Fibroblast of lung (primary cell): ENCODE measurements around the gene MLLT6. TPM values are rescaled to one million over a fixed set of nuclear protein-coding genes. Genes with fewer than 3 reads are reported as not detected.

Experiments used
- DNase-seq, 2 donors: peaks; one replicate each; pipeline versions ENCODE4 v3.0.0 to v3.0.0-alpha.2; 2010; ENCODE audit warnings: low read depth in 2 of 2
- H2AFZ ChIP-seq: 2 replicates; pipeline ENCODE4 v1.5.1; 2012; ENCODE audit warnings: low read length, control low read depth, inconsistent platforms
- H3K27ac ChIP-seq: 2 replicates; pipeline ENCODE4 v1.5.1; 2011; ENCODE audit warnings: low read length, control low read depth; ENCODE audit not compliant: insufficient read depth
- H3K27me3 ChIP-seq: 2 replicates; pipeline ENCODE4 v1.5.1; 2011; ENCODE audit warnings: mild to moderate bottlenecking, low read length; ENCODE audit not compliant: control insufficient read depth, insufficient read depth
- H3K36me3 ChIP-seq: 2 replicates; pipeline ENCODE4 v1.5.1; 2011; ENCODE audit warnings: low read length; ENCODE audit not compliant: control insufficient read depth, insufficient read depth
- H3K4me1 ChIP-seq: 2 replicates; pipeline ENCODE4 v1.5.1; 2011; ENCODE audit warnings: low read length; ENCODE audit not compliant: control insufficient read depth, insufficient read depth; ENCODE audit errors: extremely low read depth
- H3K4me2 ChIP-seq: 2 replicates; pipeline ENCODE4 v1.5.1; 2011; ENCODE audit warnings: low read length, control low read depth; ENCODE audit not compliant: insufficient read depth; ENCODE audit errors: extremely low read depth
- H3K4me3 ChIP-seq, 4 experiments: fragments of 200-600 bp in 1 of 4; sonication (generic) in 1 of 4; replicated peaks in 1 of 4; 2 replicates each; pipeline ENCODE4 v1.5.1; 2011 to 2016; ENCODE audit warnings: low read length in 4 of 4, low read depth in 3 of 4, mild to moderate bottlenecking in 3 of 4, control low read depth in 2 of 4, inconsistent platforms in 1 of 4, mixed read lengths in 1 of 4; ENCODE audit not compliant: insufficient read depth in 1 of 4; ENCODE audit errors: control extremely low read depth in 1 of 4
- H3K79me2 ChIP-seq: 2 replicates; pipeline ENCODE4 v1.5.1; 2012; ENCODE audit warnings: mild to moderate bottlenecking, low read length, inconsistent platforms; ENCODE audit not compliant: control insufficient read depth, insufficient read depth
- H3K9ac ChIP-seq: 2 replicates; pipeline ENCODE4 v1.5.1; 2011; ENCODE audit warnings: mild to moderate bottlenecking, low read length, control low read depth; ENCODE audit not compliant: insufficient read depth
- H3K9me3 ChIP-seq: 2 replicates; pipeline ENCODE4 v1.5.1; 2012; ENCODE audit warnings: low read depth, low read length; ENCODE audit not compliant: control insufficient read depth, insufficient read depth
- H4K20me1 ChIP-seq: 2 replicates; pipeline ENCODE4 v1.5.1; 2011; ENCODE audit warnings: low read length; ENCODE audit not compliant: control insufficient read depth, insufficient read depth; ENCODE audit errors: extremely low read depth
- CTCF ChIP-seq, 2 donors: IDR thresholded peaks in 1 of 2; conservative IDR thresholded peaks in 1 of 2; 1 replicate in 1 of 2; 2 replicates in 1 of 2; pipeline ENCODE4 v1.5.1; 2011 to 2012; ENCODE audit warnings: low read length in 2 of 2, control low read depth in 1 of 2, inconsistent platforms in 1 of 2, low read depth in 1 of 2, mild to moderate bottlenecking in 1 of 2
- EZH2 ChIP-seq: IDR thresholded peaks from 2 replicates; pipeline ENCODE4 v1.5.1; 2012; ENCODE audit warnings: low read length, control low read depth, mild to moderate bottlenecking; ENCODE audit errors: missing control alignments
- polyA plus RNA-seq, 2 donors: library from polyadenylated mRNA; depleted of rRNA in 1 of 2; stranded (reverse) in 1 of 2; unstranded in 1 of 2; fragments of >200 nt; gene quantifications; 2 replicates each; pipeline ENCODE4 v1.2.1, GENCODE V29; 2011 to 2012; ENCODE audit warnings: missing spikeins in 1 of 2
- total RNA-seq: library from RNA; depleted of rRNA; stranded (reverse); fragments of >200 nt; gene quantifications from 2 replicates; pipeline ENCODE4 v1.2.1, GENCODE V29; 2014

MLLT6 gene
- total and polyA plus RNA-seq, 2 donors (not counting 1 experiment from before 2014, with no cell fraction given): 15.4 to 17.7 TPM

- Histone ChIP-seq H2AFZ (no peak overlapping the region), H3K4me1 (peaks cover 19% of the 10 kb centered on the region), H3K27me3 (no peaks in the 10 kb centered on the region), H3K4me3 (peak overlapping the region; percentile 71 to 89 (median 78)), H3K36me3 (peaks cover 2% of the 10 kb centered on the region), H3K9ac (peak overlapping the region; percentile 83), H3K4me2 (peak overlapping the region; percentile 91), H3K9me3 (no peaks in the 10 kb centered on the region), H3K79me2 (peaks cover 53% of the 10 kb centered on the region), H4K20me1 (no peaks in the 10 kb centered on the region), H3K27ac (peak overlapping the region; percentile 24)
- TF ChIP-seq CTCF (conservative IDR thresholded peaks at IDR 0.05 in 1 of 2, IDR thresholded peaks at IDR 0.05 in 1 of 2; ENCODE audit: low read depth in 1 of 2, low read length in 2 of 2) (no peak), EZH2 (no peak)
- no peak for DNase-seq
These were observed 41.9 kb downstream of the MLLT6 start for GRCh38 chr17:38746849-38747462.

- peak overlapping the region; percentile 91 for H3K4me2 ChIP-seq
- no peaks in the 10 kb centered on the region for H3K9me3 ChIP-seq
- H3K4me1 ChIP-seq: peaks cover 14% of the 10 kb centered on the region
- peak overlapping the region; percentile 50 for H2AFZ ChIP-seq
- TF ChIP-seq EZH2 (no peak), CTCF (conservative IDR thresholded peaks at IDR 0.05 in 1 of 2, IDR thresholded peaks at IDR 0.05 in 1 of 2; ENCODE audit: low read depth in 1 of 2, low read length in 2 of 2) (no peak)
- peaks cover 48% of the 10 kb centered on the region for H3K79me2 ChIP-seq
- peaks cover 2% of the 10 kb centered on the region for H3K36me3 ChIP-seq
- H3K9ac ChIP-seq: peak overlapping the region; percentile 83
- DNase-seq: no peak
- H3K27me3 ChIP-seq: no peaks in the 10 kb centered on the region
- H3K4me3 ChIP-seq: peak overlapping the region; percentile 71 to 89 (median 78)
- H3K27ac ChIP-seq: peak overlapping the region; percentile 81
- H4K20me1 ChIP-seq: no peaks in the 10 kb centered on the region
These were observed 42.5 kb downstream of the MLLT6 start for GRCh38 chr17:38747463-38748148.

- Histone ChIP-seq H3K4me3 (peak within 1 kb of the TSS; percentile 71 to 89 (median 78)), H4K20me1 (no peaks in the 10 kb centered on the region), H3K4me2 (peak within 1 kb of the TSS; percentile 91), H3K36me3 (peaks cover 2% of the 10 kb centered on the region), H2AFZ (peak within 1 kb of the TSS; percentile 50), H3K27me3 (no peaks in the 10 kb centered on the region), H3K9ac (peak within 1 kb of the TSS; percentile 83), H3K27ac (peak within 1 kb of the TSS; percentile 81), H3K4me1 (peaks cover 9% of the 10 kb centered on the region), H3K9me3 (no peaks in the 10 kb centered on the region), H3K79me2 (peaks cover 47% of the 10 kb centered on the region)
- TF ChIP-seq CTCF (conservative IDR thresholded peaks at IDR 0.05 in 1 of 2, IDR thresholded peaks at IDR 0.05 in 1 of 2; ENCODE audit: low read depth in 1 of 2, low read length in 2 of 2): no peak
- no peak for TF ChIP-seq EZH2
- DNase-seq: peak; percentile 86 to 90
These were observed 43.2 kb downstream of the MLLT6 start, which contains the start of gene PCGF2 for GRCh38 chr17:38748149-38748891. Gene PCGF2, minus strand, starts transcription at chr17:38748336. Its CDS starts 7,934 bp downstream, at chr17:38740402.
